Endothelial cell of umbilical vein (primary cell): ENCODE results near the gene PXT1. TPM values are rescaled to one million over a fixed set of nuclear protein-coding genes. Genes with fewer than 3 reads are reported as not detected.

Source experiments
- BruUV-seq: library from RNA; stranded (reverse); fragments of 400-500 nt; replicated peaks from 2 replicates; lab custom pipeline; 2021; lab: Mats Ljungman, UMichigan
- CTCF ChIA-PET: fragments of 300-600, 350-600 bp; sonication (Branson Sonifier 250); formaldehyde crosslinking; loops from one replicate; lab custom pipeline; 2021; ENCODE audit warnings: antibody characterized with exemption, inconsistent platforms; lab: Charles Lee
- POLR2A ChIA-PET: fragments of 300-600, 350-600 bp; sonication (Branson Sonifier 250); formaldehyde crosslinking; loops from one replicate; lab custom pipeline; 2021; ENCODE audit warnings: antibody characterized with exemption, inconsistent platforms; lab: Charles Lee
- DNase-seq: peaks from one replicate; pipeline ENCODE4 v3.0.0-alpha.2; 2011; ENCODE audit warnings: low read depth, low spot score
- FAIRE-seq: peaks from 2 replicates; lab custom pipeline; 2011; peaks lifted over from hg19 to GRCh38; lab: Jason Lieb, UNC
- H2AFZ ChIP-seq: 2 replicates; pipeline ENCODE4 v1.6.0; 2012; ENCODE audit warnings: low read depth, low read length, control low read depth, inconsistent platforms
- H3K27ac ChIP-seq: 2 replicates; pipeline ENCODE4 v1.5.1; 2011; ENCODE audit warnings: low read depth, mild to moderate bottlenecking, control low read depth, low read length, moderate library complexity; ENCODE audit not compliant: insufficient read depth
- H3K27me3 ChIP-seq, 2 experiments: 2 replicates each; pipeline versions ENCODE4 v1.6.0 to v1.6.1; 2011; ENCODE audit warnings: low read length in 2 of 2, mixed read lengths in 1 of 2; ENCODE audit not compliant: control insufficient read depth in 2 of 2, insufficient read depth in 2 of 2
- H3K36me3 ChIP-seq, 2 experiments: 2 replicates in 1 of 2; 3 replicates in 1 of 2; pipeline ENCODE4 v1.5.1; 2011; ENCODE audit warnings: low read length in 2 of 2, mild to moderate bottlenecking in 1 of 2, moderate library complexity in 1 of 2; ENCODE audit not compliant: control insufficient read depth in 2 of 2, insufficient read depth in 2 of 2; ENCODE audit errors: extremely low read depth in 1 of 2
- H3K4me1 ChIP-seq: 3 replicates; pipeline ENCODE4 v1.5.1; 2011; ENCODE audit warnings: mild to moderate bottlenecking, low read length; ENCODE audit not compliant: control insufficient read depth, insufficient read depth; ENCODE audit errors: extremely low read depth
- H3K4me2 ChIP-seq: 2 replicates; pipeline ENCODE4 v1.6.1; 2011; ENCODE audit warnings: low read length, control low read depth, mixed read lengths; ENCODE audit not compliant: insufficient read depth
- H3K4me3 ChIP-seq, 3 experiments: fragments of 200-600 bp in 1 of 3; sonication (generic), shearing (Covaris generic) in 1 of 3; replicated peaks in 1 of 3; 2 replicates each; pipeline ENCODE4 v1.5.1; 2011 to 2016; ENCODE audit warnings: control low read depth in 3 of 3, low read length in 3 of 3, mild to moderate bottlenecking in 2 of 3, inconsistent platforms in 1 of 3, low read depth in 1 of 3, moderate library complexity in 1 of 3; ENCODE audit not compliant: insufficient read depth in 1 of 3
- H3K79me2 ChIP-seq: 2 replicates; pipeline ENCODE4 v1.6.0; 2012; ENCODE audit warnings: low read length, inconsistent platforms; ENCODE audit not compliant: control insufficient read depth, insufficient read depth
- H3K9ac ChIP-seq: replicated peaks from 2 replicates; pipeline ENCODE3; 2011; ENCODE audit warnings: low read length, control low read depth; ENCODE audit not compliant: insufficient read depth; ENCODE audit errors: extremely low read depth
- H3K9me1 ChIP-seq: replicated peaks from 3 replicates; pipeline ENCODE4 v1.6.0; 2011; ENCODE audit warnings: mild to moderate bottlenecking, low read length; ENCODE audit not compliant: control insufficient read depth, insufficient read depth; ENCODE audit errors: extremely low read depth
- H3K9me3 ChIP-seq: replicated peaks from 2 replicates; pipeline ENCODE4 v1.5.1; 2012; ENCODE audit warnings: low read length, inconsistent platforms; ENCODE audit not compliant: control insufficient read depth, insufficient read depth
- H4K20me1 ChIP-seq: replicated peaks from 2 replicates; pipeline ENCODE3; 2011; ENCODE audit warnings: mild to moderate bottlenecking, low read length; ENCODE audit not compliant: control insufficient read depth, insufficient read depth; ENCODE audit errors: extremely low read depth
- EZH2 ChIP-seq: IDR thresholded peaks from 2 replicates; pipeline ENCODE4 v1.6.1; 2012; ENCODE audit warnings: borderline replicate concordance, low read depth, mild to moderate bottlenecking, moderate library complexity, low read length, inconsistent platforms; ENCODE audit not compliant: severe bottlenecking
- FOS ChIP-seq: IDR thresholded peaks from 2 replicates; pipeline ENCODE4 v1.6.1; 2011; ENCODE audit warnings: mild to moderate bottlenecking, low read length, moderate library complexity, borderline replicate concordance; ENCODE audit not compliant: insufficient read depth
- GATA2 ChIP-seq: IDR thresholded peaks from 2 replicates; pipeline ENCODE4 v1.7.0; 2011; ENCODE audit warnings: low read depth, mild to moderate bottlenecking, moderate library complexity, mixed read lengths, low read length; ENCODE audit not compliant: insufficient read length, insufficient read depth
- JUN ChIP-seq: IDR thresholded peaks from 2 replicates; pipeline ENCODE4 v1.6.1; 2011; ENCODE audit warnings: borderline replicate concordance, low read depth; ENCODE audit not compliant: insufficient read length, insufficient read depth
- MYC ChIP-seq: IDR thresholded peaks from one replicate; pipeline ENCODE4 v1.6.1; 2011; ENCODE audit warnings: mild to moderate bottlenecking, low read depth, low read length
- POLR2A ChIP-seq: IDR thresholded peaks from 2 replicates; pipeline ENCODE4 v1.6.1; 2012; ENCODE audit warnings: low read depth, mild to moderate bottlenecking, control low read depth, low read length
- POLR2AphosphoS5 ChIP-seq: IDR thresholded peaks from 2 replicates; pipeline ENCODE4 v1.6.1; 2012; ENCODE audit warnings: low read depth, mild to moderate bottlenecking, control low read depth, low read length, moderate library complexity; ENCODE audit not compliant: insufficient read depth
- dilution Hi-C: fragments of 300-500 bp; cut with MboI; formaldehyde crosslinking; loops from one replicate; pipeline ENCODE4 v1.15.0; 2019; ENCODE audit warnings: low sequenced_read_pairs; ENCODE audit not compliant: extremely low pct_ligation_motif_present
- intact Hi-C: fragments of 100-400 bp; cut with micrococcal nuclease; formaldehyde crosslinking; loops from one replicate; pipeline ENCODE4 v1.10.0; 2022
- polyA plus RNA-seq, 4 experiments: library from polyadenylated mRNA; depleted of rRNA in 3 of 4; stranded (reverse) in 3 of 4; unstranded in 1 of 4; fragments of >200 nt; gene quantifications; 2 replicates each; pipeline versions ENCODE4 v1.2.1 to v1.2.3, GENCODE V29; 2011 to 2012; ENCODE audit warnings: missing spikeins in 1 of 4
- total RNA-seq: library from RNA; stranded (reverse); gene quantifications from 2 replicates; pipeline ENCODE4 v1.2.3, GENCODE V29; 2021
- TF ChIP-seq, protein P1 (sequence below), 2 donors: IDR thresholded peaks; 1 replicate in 1 of 2; 2 replicates in 1 of 2; pipeline ENCODE4 v1.5.1; 2011; ENCODE audit warnings: low read length in 2 of 2, mild to moderate bottlenecking in 2 of 2, moderate library complexity in 2 of 2, control low read depth in 1 of 2, inconsistent platforms in 1 of 2, low read depth in 1 of 2; ENCODE audit not compliant: insufficient read depth in 1 of 2; ENCODE audit errors: extremely low read depth in 1 of 2
- TF ChIP-seq, protein P2 (sequence below): IDR thresholded peaks from 2 replicates; pipeline ENCODE4 v1.6.1; 2011; ENCODE audit not compliant: insufficient read depth, insufficient read length

Gene PXT1
- total and polyA plus RNA-seq, 2 donors (not counting 3 experiments of a cell fraction or from before 2014, with no cell fraction given), result not detected

DNA sequence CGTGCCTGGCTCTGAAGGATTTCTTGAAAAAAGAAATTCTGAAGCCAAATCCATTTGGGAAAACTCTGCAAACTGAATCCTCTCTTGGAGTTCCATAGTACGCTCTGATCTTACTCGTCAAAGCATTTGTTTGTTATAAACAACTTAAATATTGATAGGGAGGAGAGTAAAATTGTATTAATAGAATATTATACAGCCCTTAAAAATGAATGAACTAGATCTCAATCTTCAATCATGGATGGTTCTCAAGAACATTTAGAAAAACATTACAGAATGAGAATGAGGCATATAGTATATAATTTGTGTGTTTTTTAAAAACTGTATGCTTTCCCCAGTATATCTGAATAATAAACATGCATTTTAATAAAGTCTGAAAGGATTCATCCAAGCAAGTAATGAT is 25.0 kb upstream of the PXT1 start:
- POLR2A ChIA-PET, result no interaction called here
- peaks cover 49% of the 10 kb centered on the region for H3K79me2 ChIP-seq

DNA sequence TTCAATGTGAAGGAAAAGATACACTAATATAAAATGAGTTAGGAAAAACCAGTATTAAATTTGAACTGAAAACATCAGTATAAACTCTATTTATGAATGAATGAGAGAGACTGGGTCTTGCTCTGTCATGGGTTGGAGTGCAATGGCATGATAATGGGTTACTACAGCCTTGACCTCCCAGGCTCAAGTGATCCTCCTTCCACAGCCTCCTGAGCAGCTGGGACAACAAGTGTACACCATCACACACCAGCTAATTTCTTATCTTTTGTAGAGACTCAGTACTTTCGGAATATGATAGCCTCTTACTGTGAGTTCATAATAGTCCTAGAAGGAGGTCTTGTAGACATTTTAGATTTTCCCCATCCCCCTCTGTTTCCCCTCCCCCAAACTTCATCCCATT is 21.6 kb upstream of the PXT1 start:
- CTCF ChIA-PET, result interaction anchor here (0.6 kb wide), 1 partner anchor 41 kb away, joined by 3 read pairs; no protein-coding TSS in a partner anchor
- POLR2A ChIA-PET, result no interaction called here
- Histone ChIP-seq H3K9ac (no peak overlapping the region), H3K4me2 (no peak overlapping the region), H3K27ac (no peak overlapping the region), H4K20me1 (no peaks in the 10 kb centered on the region), H2AFZ (no peak overlapping the region), H3K4me1 (peaks cover 14% of the 10 kb centered on the region), H3K36me3 (no peaks in the 10 kb centered on the region), H3K79me2 (peaks cover 64% of the 10 kb centered on the region), H3K27me3 (no peaks in the 10 kb centered on the region), H3K9me1 (no peaks in the 10 kb centered on the region), H3K4me3 (no peak overlapping the region), H3K9me3 (no peaks in the 10 kb centered on the region)
- dilution Hi-C loops, result no loop called here
- DNase-seq (no peak), FAIRE-seq (no peak)
- no TSS peak for BruUV-seq
- TF ChIP-seq, protein P1, sequence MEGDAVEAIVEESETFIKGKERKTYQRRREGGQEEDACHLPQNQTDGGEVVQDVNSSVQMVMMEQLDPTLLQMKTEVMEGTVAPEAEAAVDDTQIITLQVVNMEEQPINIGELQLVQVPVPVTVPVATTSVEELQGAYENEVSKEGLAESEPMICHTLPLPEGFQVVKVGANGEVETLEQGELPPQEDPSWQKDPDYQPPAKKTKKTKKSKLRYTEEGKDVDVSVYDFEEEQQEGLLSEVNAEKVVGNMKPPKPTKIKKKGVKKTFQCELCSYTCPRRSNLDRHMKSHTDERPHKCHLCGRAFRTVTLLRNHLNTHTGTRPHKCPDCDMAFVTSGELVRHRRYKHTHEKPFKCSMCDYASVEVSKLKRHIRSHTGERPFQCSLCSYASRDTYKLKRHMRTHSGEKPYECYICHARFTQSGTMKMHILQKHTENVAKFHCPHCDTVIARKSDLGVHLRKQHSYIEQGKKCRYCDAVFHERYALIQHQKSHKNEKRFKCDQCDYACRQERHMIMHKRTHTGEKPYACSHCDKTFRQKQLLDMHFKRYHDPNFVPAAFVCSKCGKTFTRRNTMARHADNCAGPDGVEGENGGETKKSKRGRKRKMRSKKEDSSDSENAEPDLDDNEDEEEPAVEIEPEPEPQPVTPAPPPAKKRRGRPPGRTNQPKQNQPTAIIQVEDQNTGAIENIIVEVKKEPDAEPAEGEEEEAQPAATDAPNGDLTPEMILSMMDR (IDR thresholded peaks at IDR 0.05; ENCODE audit: extremely low read depth in 1 of 2, insufficient read depth in 1 of 2, low read depth in 1 of 2, low read length in 2 of 2), result no peak
- no peak for TF ChIP-seq EZH2
- no peak for TF ChIP-seq JUN
- no peak for TF ChIP-seq FOS
- TF ChIP-seq POLR2AphosphoS5, result no peak
- TF ChIP-seq, protein P2, sequence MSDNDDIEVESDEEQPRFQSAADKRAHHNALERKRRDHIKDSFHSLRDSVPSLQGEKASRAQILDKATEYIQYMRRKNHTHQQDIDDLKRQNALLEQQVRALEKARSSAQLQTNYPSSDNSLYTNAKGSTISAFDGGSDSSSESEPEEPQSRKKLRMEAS, result no peak
- no peak for TF ChIP-seq GATA2
- no peak for TF ChIP-seq MYC
- no peak for TF ChIP-seq POLR2A
- intact Hi-C loops, result no loop called here

More for the DNA sequence above, 25.0 kb upstream of the PXT1 start:
- H3K9me3 ChIP-seq, result no peaks in the 10 kb centered on the region
- CTCF ChIA-PET, result interaction anchor here (3.3 kb wide), 1 partner anchor 8 kb away, joined by 12 read pairs; no protein-coding TSS in a partner anchor
- H2AFZ ChIP-seq, result no peak overlapping the region
- no peaks in the 10 kb centered on the region for H3K27me3 ChIP-seq
- H3K4me3 ChIP-seq, result no peak overlapping the region
- peaks cover 0 to 2% of the 10 kb centered on the region in 2 experiments for H3K36me3 ChIP-seq
- no peak overlapping the region for H3K9ac ChIP-seq
- H4K20me1 ChIP-seq, result no peaks in the 10 kb centered on the region
- intact Hi-C loops (no loop called here), dilution Hi-C loops (no loop called here)
- no peak overlapping the region for H3K4me2 ChIP-seq
- no peak for DNase-seq
- no TSS peak for BruUV-seq
- no peaks in the 10 kb centered on the region for H3K9me1 ChIP-seq
- TF ChIP-seq GATA2, result no peak
- no peak for TF ChIP-seq MYC
- peaks cover 6% of the 10 kb centered on the region for H3K4me1 ChIP-seq
- FAIRE-seq, result no peak
- no peak overlapping the region for H3K27ac ChIP-seq
